Epithelial cell of proximal tubule (primary cell): ENCODE results near the gene MYCBP. TPM values are rescaled to one million over a fixed set of nuclear protein-coding genes. Genes with fewer than 3 reads are reported as not detected.
"Not testable (repeated sequence)": the region's sequence is repeated elsewhere in the genome, so short reads cannot be mapped to it uniquely, and the experiment has no call there.

Experiments
- DNase-seq: peaks from one replicate; pipeline ENCODE4 v3.0.0-alpha.2; 2011; ENCODE audit warnings: low read depth
- H3K4me3 ChIP-seq: 2 replicates; pipeline ENCODE4 v1.5.1; 2011; ENCODE audit warnings: low read depth, mild to moderate bottlenecking, low read length
- total RNA-seq: library from RNA; depleted of rRNA; stranded (reverse); fragments of >200 nt; gene quantifications from 2 replicates; pipeline ENCODE4 v1.2.3, GENCODE V29; 2015
- TF ChIP-seq, protein P1 (sequence below): conservative IDR thresholded peaks from 2 replicates; pipeline ENCODE4 v1.5.1; 2012; ENCODE audit warnings: low read depth, mild to moderate bottlenecking, low read length

The MYCBP gene, protein sequence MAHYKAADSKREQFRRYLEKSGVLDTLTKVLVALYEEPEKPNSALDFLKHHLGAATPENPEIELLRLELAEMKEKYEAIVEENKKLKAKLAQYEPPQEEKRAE
- 25.5 and 27.5 TPM in 2 replicates for total RNA-seq

DNA sequence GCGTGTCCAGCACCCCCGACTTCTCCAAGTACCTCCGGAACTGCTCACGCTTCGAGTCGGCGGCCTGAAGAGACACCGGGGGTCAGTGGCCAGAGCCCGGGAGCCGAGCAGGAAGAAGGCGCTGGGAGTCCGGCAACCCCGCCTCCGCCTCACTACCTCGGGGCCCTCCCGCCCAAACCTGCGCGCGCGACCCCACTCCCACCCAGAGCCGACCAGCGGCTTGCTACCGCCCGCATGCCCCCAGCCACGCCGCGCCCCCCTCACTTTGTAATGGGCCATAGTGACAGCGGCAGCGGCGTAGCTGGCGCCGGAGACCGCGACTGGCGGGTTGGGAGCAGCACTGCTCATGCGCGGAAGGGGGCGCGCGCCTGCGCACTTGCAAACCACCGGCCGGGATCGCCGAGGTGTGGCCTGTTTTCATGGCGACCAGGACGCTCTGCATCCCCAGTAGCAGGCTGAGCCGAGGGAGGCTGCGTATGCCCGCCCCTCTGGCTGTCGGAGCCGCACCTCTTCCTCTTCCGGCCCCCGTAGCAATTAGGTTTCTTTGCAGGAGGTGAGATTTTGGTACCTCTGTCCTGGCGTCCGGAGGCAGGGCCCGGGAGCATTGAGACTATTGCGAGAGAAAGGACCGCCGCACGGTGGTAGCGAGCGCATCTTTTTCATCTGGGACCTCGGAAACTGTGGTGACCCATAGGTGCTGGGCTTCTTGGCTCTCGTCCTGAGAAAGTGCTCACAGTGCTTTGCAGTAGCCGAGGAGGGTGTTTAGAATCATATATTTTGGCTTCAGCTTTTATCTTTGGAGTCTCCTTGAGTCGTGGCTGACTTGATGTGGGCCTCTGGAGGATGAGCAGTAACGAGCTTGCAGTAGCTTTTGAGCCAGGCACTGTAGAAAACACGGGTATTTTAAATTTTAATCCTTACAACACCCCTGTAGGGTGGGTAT lies at the start of gene MYCBP:
Gene MYCBP (minus strand): TSS at position 322 of the 943 bp plus-strand sequence. CDS start 43 bp downstream, at position 279.
- H3K4me3 ChIP-seq: peak within 1 kb of the TSS; percentile 90
- no peak for DNase-seq
- TF ChIP-seq, protein P1, sequence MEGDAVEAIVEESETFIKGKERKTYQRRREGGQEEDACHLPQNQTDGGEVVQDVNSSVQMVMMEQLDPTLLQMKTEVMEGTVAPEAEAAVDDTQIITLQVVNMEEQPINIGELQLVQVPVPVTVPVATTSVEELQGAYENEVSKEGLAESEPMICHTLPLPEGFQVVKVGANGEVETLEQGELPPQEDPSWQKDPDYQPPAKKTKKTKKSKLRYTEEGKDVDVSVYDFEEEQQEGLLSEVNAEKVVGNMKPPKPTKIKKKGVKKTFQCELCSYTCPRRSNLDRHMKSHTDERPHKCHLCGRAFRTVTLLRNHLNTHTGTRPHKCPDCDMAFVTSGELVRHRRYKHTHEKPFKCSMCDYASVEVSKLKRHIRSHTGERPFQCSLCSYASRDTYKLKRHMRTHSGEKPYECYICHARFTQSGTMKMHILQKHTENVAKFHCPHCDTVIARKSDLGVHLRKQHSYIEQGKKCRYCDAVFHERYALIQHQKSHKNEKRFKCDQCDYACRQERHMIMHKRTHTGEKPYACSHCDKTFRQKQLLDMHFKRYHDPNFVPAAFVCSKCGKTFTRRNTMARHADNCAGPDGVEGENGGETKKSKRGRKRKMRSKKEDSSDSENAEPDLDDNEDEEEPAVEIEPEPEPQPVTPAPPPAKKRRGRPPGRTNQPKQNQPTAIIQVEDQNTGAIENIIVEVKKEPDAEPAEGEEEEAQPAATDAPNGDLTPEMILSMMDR: no peak

DNA sequence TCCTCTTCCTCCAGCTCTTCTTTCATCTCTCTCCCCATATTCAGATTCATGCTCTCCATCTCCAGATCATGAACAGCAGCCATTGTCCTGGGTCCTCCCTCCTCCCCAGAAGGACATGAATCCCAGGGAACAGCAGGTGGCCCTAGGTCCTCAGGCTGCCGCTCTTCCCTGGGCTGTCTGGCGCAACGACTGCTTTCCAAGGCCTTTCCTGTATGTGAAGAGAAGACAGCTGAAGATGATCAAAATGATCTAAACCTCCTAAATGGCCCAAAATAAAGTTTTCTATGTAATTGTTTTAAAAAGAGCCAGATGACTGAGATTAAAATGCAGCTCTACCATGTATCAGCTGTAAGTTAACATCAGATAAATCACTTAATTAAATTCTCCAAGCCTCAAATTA lies 46.0 kb upstream of the MYCBP start:
- DNase-seq: no peak
- no peak overlapping the region for H3K4me3 ChIP-seq
- TF ChIP-seq, protein P1: no peak

DNA sequence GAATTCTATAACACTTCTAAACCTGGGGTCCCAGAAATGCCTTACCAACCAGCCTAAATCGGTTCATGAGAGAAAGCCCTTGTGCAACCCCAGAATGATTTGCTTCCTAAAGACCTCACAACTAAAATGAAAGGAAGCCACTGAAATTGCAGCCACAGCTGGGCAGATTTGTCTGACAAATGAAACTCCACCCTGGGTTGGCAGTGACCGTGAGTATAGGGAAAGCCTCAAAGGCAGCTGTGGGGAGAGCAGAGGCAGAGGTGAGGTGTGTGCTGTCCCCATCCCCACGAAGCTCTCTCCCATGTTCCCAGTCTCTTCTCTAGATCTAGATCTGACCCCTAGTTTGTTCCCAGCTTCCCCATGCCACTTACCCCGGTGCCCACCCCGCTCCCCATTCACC lies 45.4 kb upstream of the MYCBP start:
- TF ChIP-seq, protein P1: no peak
- no peak overlapping the region for H3K4me3 ChIP-seq
- DNase-seq: no peak

DNA sequence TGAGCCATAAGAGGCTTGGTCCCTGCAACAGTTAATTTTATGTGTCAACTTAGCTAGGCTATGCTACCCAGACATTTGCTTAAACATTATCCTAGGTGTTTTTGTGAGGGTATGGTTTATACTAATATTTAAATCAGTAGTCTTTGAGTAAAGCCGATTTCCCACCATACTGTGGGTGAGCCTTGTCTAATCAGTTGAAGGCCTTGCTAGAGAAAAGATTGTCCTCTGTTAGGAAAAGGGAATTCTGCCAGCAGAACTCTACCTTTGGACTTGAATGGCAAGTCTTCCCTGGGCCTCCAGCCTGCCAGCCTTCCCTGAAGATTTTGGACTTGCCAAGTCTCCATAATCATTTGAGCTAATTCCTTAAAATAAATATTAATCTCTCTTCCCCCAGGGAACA lies 44.6 kb upstream of the MYCBP start:
- TF ChIP-seq, protein P1: no peak
- DNase-seq: no peak
- no peak overlapping the region for H3K4me3 ChIP-seq

DNA sequence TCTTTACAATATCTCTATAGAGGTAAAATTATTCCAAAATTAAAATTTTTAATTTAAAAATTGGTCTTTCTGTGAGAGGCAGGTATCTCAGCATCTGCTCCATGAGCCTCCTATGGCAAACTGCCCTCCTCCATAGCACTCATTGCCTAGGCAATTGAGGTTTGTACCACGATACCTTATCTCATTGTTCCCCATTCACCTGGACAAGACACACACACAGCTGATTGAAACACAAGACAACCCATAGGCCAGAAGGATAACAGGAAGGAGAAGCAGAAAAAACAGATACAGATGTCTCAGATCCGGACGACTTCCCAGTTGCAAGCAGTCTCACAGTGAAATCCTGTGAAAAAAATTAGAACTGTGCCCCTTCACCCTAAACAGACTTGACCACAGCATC lies 44.2 kb upstream of the MYCBP start:
- no peak for DNase-seq
- H3K4me3 ChIP-seq: no peak overlapping the region
- TF ChIP-seq, protein P1: no peak

DNA sequence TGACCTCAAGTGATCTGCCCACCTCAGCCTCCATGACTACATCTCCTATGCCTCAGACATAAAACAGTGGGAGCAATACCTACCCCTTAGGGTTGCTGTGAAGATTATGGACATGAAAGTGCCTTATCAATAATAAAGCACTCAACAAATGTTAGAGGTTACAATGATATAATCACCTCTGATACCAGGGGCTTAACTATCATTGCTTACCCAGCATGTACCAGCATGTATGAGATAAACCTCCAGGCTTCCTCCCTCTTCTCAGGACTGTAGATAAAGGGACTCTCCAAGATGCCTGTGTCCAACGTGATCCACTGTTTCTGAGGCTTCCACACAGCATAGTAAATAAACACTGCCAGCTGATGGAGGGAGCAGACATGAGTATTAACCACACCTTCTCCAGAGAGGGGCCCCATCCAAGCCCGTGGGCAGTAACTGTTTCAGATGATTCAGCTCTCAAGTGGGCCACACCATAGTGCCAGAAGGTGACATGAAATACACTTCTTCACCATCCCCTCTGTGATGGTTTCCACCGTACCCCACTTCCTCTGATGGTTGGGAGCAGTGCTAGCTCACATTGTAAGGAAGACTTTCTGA lies 42.3 kb upstream of the MYCBP start:
- no peak for DNase-seq
- no peak overlapping the region for H3K4me3 ChIP-seq
- TF ChIP-seq, protein P1: no peak

DNA sequence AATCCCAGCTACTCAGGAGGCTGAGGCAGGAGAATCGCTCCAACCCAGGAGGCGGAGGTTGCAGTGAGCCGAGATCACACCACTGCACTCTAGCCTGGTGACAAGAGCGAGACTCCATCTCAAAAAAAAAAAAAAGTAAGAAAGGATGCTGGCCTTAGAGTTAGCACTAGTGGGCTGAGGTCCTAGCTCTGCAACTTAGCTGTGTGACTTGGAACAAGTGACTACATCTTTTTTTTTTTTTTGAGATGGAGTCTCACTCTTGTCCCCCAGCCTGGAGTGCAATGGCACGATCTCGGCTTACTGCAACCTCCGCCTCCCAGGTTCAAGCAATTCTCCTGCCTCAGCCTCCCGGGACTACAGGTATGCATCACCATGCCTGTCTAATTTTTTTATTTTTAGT lies 41.8 kb upstream of the MYCBP start:
- H3K4me3 ChIP-seq, DNase-seq: not testable (repeated sequence)
